OCI-M2 (cell line): ENCODE results near the gene HSF4.

Source experiments
- DNase-seq: peaks from one replicate; lab custom pipeline; 2025; ENCODE audit not compliant: unreplicated experiment; lab: John Stamatoyannopoulos, UW

HSF4 gene

DNA sequence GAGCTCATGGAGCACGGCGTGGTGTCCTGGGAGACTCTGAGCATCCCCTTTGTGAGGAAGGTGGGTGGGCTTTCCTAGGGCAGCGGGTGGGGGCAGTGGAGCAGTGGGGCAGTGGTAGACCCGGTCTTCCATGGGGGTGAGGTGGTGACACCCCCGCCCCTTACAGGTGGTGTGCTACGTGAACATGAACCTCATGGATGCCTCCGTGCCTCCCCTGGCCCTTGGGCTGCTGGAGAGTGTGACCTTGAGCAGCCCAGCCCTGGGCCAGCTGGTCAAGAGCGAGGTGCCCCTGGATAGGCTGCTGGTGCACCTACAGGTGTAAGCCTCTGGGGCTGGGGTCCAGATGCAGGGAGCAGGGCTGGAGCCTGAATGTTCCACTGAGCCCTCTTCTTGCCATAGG is 35.9 kb downstream of the HSF4 start:
- no peak for DNase-seq

DNA sequence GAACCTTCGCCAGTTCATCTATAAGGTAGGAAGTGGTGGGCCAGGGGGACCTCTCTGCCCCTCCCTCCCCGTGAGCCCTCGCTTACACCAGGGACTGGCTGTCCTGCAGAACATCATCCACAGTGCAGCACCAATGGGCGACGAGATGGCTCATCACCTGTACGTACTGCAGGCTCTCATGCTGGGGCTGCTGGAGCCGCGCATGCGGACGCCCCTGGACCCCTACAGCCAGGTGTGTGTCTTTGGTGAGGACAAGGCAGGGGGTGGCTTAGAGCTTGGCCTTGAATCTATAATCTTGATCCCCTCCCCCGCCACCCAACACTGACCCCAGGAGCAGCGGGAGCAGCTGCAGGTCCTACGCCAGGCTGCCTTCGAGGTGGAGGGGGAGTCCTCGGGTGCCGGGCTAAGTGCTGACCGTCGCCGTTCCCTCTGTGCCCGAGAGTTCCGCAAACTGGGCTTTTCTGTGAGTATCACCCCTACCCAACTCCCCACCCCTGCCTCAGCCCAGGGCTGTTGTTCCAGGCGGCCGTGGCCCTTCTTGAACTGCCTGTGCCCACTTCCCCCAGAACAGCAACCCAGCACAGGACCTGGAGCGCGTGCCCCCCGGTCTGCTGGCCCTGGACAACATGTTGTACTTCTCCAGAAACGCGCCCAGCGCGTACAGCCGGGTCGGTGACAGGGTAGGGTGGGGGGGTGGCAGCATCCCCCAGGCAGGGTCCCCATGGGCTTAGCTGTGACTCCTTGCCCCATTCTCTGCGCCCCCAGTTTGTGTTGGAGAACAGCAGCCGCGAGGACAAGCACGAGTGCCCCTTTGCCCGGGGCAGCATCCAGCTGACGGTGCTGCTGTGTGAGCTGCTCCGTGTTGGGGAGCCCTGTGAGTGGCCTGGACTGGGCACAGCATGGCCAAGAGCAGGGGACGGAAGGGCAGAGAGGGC is 37.1 kb downstream of the HSF4 start:
- DNase-seq = no peak

- DNase-seq = no peak
Observed at GRCh38 chr16:67202426-67202825, 37.9 kb downstream of the HSF4 start.

DNA sequence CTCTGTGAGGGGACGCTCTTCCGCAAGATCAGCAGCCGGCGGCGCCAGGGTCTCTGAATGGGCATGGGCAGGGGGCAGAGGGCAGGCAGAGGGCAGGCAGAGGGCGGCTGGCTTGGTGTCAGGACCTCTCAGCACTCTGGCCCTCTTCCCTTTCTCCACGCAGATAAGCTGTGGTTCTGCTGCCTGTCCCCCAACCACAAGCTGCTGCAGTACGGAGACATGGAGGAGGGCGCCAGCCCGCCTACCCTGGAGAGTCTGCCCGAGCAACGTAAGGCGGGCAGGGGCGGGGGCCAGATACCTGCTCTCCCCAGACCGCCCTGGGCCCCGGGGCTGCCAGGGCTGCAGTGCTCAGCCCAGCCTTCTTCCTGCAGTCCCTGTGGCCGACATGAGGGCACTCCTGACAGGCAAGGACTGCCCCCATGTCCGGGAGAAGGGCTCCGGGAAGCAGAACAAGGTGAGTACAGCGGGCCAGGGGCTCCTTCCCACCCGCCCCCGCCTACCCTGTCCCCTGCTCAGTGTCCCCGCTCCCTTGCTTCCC is 38.5 kb downstream of the HSF4 start:
- no peak for DNase-seq

- DNase-seq = no peak
Observed at GRCh38 chr16:67204076-67204475, 39.5 kb downstream of the HSF4 start.

GRCh38 chr16:67206129-67206837 is 41.7 kb downstream of the HSF4 start:
- DNase-seq = no peak

DNA sequence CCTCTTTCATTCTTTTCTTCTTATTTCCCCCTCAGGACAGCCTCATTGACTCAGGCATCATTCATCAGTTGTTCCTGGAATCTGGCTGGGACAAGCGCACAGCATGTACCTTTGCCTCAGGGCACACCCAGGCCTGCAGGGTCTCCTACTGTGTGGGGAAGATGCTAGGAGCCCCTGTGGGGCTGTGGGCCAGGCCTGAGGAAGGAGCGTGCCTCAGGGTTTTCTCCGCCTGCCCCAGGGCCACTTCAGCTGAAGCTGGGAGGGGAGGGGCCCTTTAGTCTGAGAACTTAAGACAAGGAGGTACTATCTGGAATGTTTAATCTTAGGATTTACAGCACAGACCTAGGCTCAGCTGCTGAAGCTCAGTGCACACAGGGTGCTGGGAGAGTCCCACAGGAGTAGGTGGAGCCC is 42.3 kb downstream of the HSF4 start:
- DNase-seq = no peak

- DNase-seq = no peak
Observed at GRCh38 chr16:67207249-67208091, 42.9 kb downstream of the HSF4 start.

- no peak for DNase-seq
Observed at GRCh38 chr16:67208154-67208896, 43.8 kb downstream of the HSF4 start.

- no peak for DNase-seq
Observed at GRCh38 chr16:67209565-67209964, 45.0 kb downstream of the HSF4 start.

DNA sequence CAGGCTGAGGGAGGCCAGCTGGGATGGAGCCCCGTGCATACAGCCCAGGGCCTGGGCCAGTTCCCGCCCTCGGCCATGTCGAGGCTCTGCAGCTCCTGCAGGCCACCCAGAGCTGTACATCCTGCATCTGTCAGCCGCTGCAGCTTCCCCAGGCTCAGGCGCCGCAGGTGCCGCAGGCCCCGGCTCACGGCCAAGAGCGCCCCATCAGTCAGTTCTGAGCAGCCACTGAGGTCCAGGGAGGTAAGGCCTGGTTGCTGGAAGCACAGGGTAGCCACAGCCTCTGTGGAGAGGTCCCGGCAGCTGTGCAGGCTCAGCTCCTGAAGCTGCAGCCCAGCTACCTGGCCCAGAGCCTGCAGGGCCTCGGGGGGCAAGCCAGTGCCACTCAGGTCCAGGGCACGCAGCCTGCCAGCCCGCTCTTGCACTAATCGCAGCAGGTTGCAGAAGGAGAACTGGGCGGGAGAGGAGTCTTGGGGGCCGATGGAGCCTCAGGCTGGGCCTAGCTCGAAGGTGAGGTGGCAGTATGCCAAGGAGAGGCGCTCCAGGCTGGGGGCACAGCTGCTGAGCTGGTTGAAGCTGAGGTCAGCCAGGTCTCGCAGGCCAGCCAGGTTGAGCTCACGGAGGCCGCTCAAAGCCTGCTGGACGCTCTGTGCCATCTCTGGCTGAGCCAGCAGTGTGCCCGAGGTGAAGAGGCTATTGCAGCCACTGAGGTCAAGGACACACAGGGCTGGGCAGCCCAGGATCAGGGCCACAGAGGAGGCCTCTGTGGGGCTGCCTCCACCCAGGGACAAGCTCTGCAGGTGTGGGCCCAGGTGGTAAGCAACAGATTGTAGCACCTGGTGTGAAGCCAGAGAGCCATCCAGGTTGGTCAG is 45.8 kb downstream of the HSF4 start:
- DNase-seq = no peak

DNA sequence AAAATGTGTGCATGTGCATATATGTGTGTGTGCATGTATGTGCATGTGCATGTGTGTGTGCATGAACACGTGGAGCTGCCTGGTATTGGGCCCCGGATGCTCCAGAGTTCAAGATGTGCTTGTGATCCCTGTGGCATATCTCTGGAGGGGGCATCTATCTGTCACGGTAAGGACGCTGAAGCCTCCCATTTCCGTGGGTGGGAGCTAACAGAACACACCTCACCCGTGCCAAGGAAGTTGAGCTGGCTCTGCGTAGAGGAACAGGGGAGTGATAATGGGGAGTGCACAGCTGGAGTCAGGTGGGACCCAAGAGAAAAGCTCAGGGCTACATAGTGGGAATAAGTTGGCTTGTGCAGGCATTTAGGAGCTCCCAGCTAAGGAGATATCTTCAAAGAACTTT is 47.1 kb downstream of the HSF4 start:
- no peak for DNase-seq

DNA sequence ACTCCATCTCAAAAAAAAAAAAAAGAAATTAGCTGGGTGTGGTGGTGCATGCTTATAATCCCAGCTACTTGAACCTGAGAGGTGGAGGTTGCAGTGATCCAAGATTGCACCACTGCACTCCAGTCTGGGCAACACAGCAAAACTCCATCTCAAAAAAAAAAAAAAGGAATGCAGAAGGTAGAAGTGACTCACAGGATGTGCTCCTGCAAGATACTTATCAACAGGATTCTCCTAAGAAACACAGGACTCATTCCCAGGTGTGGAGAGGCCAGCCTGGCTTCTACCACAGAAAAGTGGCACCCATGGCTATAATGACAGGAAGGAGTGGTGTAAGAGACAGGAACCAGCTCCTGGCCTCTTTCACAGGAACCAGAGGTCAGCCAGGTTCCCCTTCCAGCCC is 48.2 kb downstream of the HSF4 start:
- DNase-seq = no peak

DNA sequence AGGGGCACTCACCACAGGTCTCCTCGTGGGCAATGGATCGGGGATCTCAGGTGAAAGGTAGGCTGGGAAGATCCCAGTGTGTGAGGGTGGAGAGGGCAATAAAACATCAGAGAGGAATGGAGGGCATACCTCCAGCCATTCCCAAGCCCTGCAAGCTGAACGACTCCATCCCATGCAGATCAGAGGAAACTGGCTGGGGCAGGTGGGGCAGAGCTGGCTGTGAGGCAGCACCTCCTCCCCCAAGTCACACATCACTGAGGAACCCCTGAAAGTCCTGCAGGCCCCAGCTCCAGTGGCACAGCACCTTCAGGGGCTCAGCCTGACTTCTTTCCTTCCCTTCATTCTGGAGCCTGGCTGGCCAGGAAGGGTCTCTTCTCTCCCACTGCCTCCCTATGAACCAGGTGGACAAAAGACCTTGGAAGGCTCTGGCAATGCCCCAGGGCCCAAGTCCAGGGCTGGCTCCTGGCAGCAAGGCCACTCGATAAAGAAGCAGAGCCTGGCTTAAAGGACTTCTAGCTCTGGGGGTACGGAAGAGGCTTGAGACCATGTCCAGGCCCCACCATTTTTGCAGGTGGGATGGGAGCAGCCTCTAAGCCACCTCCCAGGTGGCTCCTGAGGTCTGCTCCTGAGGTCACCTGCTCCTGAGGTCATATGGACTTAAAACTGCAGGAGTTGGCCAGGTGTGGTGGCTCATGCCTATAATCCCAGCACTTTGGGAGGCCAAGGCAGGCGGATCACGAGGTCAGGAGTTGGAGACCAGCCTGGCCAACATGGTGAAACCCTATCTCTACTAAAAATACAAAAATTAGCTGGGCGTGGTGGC is 48.9 kb downstream of the HSF4 start:
- DNase-seq = no peak

DNA sequence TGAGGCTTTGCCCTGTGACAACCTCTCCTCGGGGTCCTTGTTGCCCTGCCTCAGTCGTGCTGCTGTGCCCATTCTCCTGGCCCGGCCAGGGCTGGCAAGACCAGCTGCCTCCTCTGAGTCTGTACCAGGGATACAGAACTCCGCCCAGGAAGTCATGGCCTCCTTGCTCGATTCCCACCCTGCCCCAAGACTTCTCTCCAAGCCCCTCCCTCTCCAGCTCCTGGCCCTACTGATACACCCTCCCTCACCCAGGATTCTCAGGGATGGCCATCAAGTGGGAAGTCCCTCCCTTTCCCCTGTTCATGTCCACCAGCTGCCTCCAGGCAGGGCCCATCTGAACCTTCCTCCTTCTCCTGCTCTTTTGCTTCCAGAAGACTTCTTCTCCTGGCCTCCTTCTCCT is 51.2 kb downstream of the HSF4 start:
- DNase-seq = no peak

GRCh38 chr16:67216612-67217490 is 52.3 kb downstream of the HSF4 start:
- DNase-seq = no peak
